ENCODE data around the gene HOMER2. TPM values are rescaled to one million over a fixed set of nuclear protein-coding genes. Genes with fewer than 3 reads are reported as not detected.

The HOMER2 gene
- polyA plus RNA-seq, 1 experiment: 1.1 TPM

DNA sequence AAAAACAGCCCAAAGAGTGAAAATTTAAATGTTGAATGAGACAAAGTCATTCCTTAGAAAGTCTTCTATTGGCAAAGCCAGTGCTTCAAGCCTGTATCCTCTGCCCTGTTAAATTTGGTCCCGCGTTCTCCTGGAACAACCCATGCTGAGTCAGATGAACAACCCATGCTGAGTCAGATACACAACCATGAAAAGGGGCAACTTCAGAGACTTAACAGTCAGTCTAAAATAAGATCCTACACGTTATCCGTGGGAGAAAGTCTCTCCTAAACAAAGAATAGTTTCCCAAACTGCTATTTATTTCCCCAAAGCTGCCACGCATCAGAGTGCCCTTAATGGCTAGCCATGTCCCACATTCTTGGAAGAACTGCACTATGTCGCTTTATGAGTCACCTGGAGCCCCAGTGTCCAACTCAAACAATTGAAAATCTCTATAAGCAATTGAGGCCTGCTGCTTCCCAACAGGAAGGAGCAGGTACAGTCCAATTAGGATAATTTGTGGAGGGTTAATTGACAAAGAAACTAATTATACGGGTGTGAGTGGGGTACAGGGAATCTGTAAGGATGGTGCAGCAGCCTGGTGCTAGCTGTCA is 77.0 kb downstream of the HOMER2 start:
- TF ChIP-seq CTCF (IDR thresholded peaks at IDR 0.05; ENCODE audit: low read depth, low read length): no peak
- H3K4me3 ChIP-seq (ENCODE audit: low read depth, low read length): no peak overlapping the region
- peaks cover 2% of the 10 kb centered on the region for H3K27me3 ChIP-seq (ENCODE audit: control insufficient read depth, insufficient read depth, low read length)
- CTCF ChIA-PET: no interaction called here
- no peak overlapping the region for H3K27ac ChIP-seq (ENCODE audit: low read depth, low read length)
- POLR2A ChIA-PET: no interaction called here
- peak; percentile 46 for DNase-seq (ENCODE audit: low read depth, low spot score)
- no peaks in the 10 kb centered on the region for H3K9me3 ChIP-seq (ENCODE audit: control insufficient read depth, insufficient read depth, low read length)

DNA sequence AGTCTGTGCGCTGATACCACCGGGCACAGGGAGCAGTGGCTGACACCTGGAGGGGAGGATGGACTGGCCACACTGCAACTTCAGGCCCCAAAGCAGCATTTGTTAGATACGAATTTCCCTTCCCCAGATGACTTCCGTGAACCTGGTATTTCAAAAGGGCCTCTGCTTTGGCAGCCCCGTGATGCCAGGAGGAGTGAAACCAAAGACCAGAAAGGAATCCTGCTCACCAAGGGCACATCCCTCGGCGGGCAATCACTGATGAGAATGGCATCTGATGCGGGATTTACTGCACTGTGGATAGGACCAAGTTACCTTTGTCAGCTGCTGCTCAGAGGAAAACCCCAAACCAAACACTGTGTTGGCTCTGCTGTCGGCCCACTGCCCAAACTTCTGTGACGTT is 77.6 kb downstream of the HOMER2 start:
- CTCF ChIA-PET: no interaction called here
- no peak for TF ChIP-seq CTCF (IDR thresholded peaks at IDR 0.05; ENCODE audit: low read depth, low read length)

GRCh38 chr15:82874267-82874666 is 78.3 kb downstream of the HOMER2 start:
- no peak for TF ChIP-seq CTCF (IDR thresholded peaks at IDR 0.05; ENCODE audit: low read depth, low read length)
- no peak overlapping the region for H3K4me3 ChIP-seq (ENCODE audit: low read depth, low read length)
- no peak overlapping the region for H3K27ac ChIP-seq (ENCODE audit: low read depth, low read length)
- H3K9me3 ChIP-seq (ENCODE audit: control insufficient read depth, insufficient read depth, low read length): no peaks in the 10 kb centered on the region
- DNase-seq (ENCODE audit: low read depth, low spot score): no peak
- peaks cover 2% of the 10 kb centered on the region for H3K27me3 ChIP-seq (ENCODE audit: control insufficient read depth, insufficient read depth, low read length)
- POLR2A ChIA-PET: no interaction called here
- CTCF ChIA-PET: no interaction called here

More for the DNA sequence above, 77.6 kb downstream of the HOMER2 start:
- DNase-seq (ENCODE audit: low read depth, low spot score): no peak
- POLR2A ChIA-PET: no interaction called here
- Histone ChIP-seq H3K9me3 (ENCODE audit: control insufficient read depth, insufficient read depth, low read length) (no peaks in the 10 kb centered on the region), H3K4me3 (ENCODE audit: low read depth, low read length) (no peak overlapping the region), H3K27ac (ENCODE audit: low read depth, low read length) (no peak overlapping the region), H3K27me3 (ENCODE audit: control insufficient read depth, insufficient read depth, low read length) (peaks cover 2% of the 10 kb centered on the region)

DNA sequence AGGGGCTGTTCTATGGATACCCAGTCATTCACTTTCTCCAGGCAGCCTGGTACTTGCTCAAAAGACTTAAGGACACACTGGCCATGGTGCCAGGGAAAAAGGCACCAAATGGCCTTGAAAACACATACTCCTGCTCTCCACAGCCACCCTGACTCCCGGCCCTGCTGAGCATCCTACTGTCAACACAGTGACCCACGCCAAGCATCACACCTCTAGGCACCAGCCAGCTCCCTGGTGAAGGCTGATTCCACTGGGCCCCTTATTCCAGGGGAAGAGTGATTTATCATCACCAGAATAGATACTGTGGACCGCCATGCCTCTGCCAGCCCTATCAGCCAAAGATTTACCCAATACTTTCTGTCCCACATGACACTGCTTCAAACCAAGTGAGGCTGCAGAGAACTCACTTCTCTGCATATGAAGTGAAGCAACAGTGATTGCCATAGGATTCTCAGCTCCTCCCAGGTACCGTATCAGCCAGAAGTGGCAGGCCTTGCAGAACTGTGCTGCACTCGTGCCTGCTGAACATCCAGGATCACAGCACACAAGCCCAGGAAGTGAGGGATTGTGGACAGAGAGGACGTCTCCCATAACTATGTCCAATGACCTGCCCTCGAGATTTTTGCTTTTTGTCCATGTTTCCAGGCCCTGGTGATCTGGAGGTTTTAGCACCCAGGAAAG is 79.4 kb downstream of the HOMER2 start:
- TF ChIP-seq CTCF (IDR thresholded peaks at IDR 0.05; ENCODE audit: low read depth, low read length): no peak
- ChIA-PET POLR2A (no interaction called here), CTCF (no interaction called here)
- no peak for DNase-seq (ENCODE audit: low read depth, low spot score)
- H3K27ac ChIP-seq (ENCODE audit: low read depth, low read length): no peak overlapping the region
- no peak overlapping the region for H3K4me3 ChIP-seq (ENCODE audit: low read depth, low read length)
- peaks cover 5% of the 10 kb centered on the region for H3K27me3 ChIP-seq (ENCODE audit: control insufficient read depth, insufficient read depth, low read length)
- H3K9me3 ChIP-seq (ENCODE audit: control insufficient read depth, insufficient read depth, low read length): no peaks in the 10 kb centered on the region

DNA sequence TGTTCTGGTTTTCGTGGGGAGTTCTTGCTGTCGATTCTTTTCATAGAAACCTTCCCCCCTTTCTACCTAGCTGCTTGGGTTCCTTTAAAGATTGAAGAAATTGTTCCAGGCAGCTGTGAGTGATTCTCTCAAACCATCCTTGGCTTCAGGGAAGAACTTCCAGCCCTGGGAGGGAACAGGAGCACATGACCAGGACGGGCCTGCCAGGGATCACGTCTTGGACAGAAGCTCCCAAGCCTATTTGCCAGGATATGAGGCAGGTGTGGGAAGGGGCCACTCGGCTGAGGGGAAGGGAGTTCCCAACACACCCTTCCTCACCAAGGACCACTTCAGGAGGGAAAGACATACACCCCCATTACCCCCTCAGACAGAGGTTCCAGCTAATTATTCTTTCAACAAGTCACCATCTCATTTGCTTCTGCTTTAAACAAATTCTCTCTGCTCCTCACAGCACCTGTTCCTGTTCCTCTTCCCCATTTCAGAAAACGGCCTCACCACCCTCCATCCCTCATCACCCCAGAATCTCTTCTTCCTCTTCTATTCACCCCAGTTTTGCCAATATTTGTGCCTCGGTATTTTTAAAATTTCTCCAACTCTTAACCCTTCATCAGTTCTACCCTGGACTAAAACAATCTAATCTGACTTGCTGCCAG is 80.6 kb downstream of the HOMER2 start:
- Histone ChIP-seq H3K27ac (ENCODE audit: low read depth, low read length) (no peak overlapping the region), H3K4me3 (ENCODE audit: low read depth, low read length) (no peak overlapping the region), H3K9me3 (ENCODE audit: control insufficient read depth, insufficient read depth, low read length) (no peaks in the 10 kb centered on the region), H3K27me3 (ENCODE audit: control insufficient read depth, insufficient read depth, low read length) (peaks cover 7% of the 10 kb centered on the region)
- POLR2A ChIA-PET: no interaction called here
- DNase-seq (ENCODE audit: low read depth, low spot score): no peak
- CTCF ChIA-PET: no interaction called here
- no peak for TF ChIP-seq CTCF (IDR thresholded peaks at IDR 0.05; ENCODE audit: low read depth, low read length)
